G401.6 (cell line): ENCODE results near the gene SLC25A13.

Source experiments
- FAIRE-seq: peaks from 2 replicates; lab custom pipeline; 2012; peaks lifted over from hg19 to GRCh38; lab: Jason Lieb, UNC

SLC25A13 gene

DNA sequence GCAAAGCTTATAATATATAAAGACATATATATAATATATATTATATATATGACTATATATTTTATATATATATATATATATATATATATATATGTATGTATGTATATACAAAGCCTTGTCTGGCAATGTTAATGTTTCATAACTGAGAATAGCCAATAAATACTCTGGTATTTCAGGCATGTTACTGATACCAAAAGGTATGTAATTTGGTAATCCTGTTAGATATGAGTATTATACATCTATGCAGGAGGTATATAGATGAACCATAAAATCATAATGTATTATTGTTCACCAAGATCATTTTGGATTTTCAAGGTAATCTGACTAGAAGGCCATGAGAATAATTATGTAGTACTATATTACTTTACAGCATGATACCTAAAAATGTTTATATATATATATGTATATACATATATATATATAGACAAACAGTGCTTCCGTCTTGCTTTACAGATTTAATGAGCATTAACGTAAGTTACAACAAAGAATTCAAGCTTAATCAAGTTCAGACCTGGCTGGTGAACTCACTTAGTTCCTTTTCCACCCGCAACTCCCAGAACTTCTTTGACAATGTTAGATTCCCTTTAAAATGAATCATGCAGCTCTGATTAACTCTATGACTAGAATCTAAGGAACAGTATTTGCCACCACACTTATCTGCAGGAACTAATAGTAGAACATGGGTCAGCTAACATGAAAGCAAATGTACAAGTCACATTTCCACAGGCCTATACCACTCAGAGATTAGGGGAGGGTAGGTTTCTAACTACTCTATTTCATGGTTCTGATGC lies 82.7 kb downstream of the SLC25A13 start:
- no peak for FAIRE-seq

DNA sequence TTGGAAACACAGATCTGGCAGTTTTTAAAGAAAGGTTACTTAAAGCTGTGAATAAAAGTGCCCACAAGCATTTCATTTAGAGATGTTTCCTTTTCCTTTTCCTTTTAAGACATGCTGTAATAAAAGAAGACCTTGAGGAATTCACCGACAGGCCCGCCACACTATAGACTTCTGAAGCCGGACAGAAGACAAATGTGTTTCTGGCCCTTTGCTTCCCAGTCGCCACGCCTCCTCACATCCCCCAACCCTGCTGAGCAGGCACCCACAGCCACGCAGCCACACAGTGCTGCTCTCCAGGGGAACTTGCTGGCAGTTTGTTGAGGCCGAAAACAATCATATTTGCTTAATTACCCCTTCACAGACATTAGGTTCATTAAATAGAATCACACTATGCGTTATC lies 83.4 kb downstream of the SLC25A13 start:
- FAIRE-seq: no peak

DNA sequence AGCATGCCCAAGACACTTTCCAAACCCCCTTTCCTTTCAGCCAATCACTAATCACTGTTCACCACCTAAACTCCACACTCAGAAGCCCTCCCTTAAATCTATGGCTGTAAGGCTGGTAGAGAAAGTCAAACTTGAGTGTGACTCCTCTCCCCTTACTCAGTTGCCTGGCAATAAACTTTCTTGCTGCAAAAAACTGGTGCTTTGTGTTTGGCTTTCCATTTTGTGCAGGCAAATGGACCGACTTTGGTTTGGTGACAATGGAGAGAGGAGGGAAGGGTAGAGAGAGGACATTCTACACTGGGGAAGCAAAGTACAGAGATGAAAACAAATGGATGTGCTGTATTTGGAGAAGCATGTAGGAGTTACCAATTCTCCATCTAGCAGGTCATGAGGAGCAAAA lies 84.9 kb downstream of the SLC25A13 start:
- no peak for FAIRE-seq

DNA sequence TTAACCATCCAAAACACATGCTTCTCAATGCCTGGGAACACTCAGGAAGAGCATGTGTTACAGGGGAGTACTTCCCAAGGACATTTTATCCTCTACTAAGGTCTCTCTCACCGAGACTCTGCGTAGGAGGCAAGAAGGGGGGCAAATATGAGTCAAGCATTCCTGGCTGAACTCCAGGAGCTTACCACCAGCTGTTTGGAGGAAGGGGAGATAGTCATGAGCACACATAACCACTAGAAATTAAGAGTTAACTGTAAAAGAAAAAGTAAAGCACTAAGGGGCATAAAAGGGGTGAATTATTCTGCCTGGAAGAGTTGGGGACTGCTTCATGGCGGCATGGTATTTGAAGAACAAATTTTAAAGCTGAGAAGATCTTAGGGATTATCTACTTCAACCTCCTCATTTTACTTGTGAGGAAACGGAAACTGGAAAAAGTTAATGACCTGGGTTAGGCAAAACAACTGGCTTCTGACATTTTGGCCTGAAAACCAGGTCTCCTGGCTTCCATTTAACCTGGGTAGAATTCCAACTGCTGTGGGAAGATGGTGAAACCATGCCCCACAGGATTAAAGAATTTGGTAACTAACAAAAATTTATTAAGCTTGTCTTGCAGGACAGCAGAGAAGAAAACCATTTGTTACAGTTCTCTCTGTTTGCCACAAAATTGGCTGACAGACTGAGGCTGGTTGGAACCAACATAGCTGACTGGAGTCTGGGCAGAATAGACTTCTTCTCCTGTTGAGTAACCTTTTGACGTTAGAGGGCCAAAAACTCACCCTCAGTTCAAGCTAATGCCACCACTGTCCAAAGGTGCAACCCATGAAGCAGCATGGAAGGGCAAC lies 85.5 kb downstream of the SLC25A13 start:
- no peak for FAIRE-seq

DNA sequence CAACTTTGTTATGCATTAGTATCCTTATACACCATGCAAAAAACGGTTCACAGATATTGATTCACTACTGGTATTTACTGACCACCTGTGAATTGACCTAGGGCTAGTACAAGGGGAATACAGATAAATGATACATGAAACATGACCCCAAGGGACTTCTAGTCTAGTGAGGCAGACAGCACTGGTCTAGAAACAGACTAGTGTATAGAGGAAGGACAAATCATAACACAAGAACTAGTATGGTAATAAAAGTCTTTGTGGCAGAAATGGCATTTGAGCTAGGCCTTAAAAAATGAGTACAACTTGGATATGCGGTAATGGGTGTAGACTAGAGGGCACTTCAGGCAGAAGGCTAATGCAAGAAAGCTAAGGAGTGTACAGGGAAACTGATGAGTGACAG lies 86.6 kb downstream of the SLC25A13 start:
- FAIRE-seq: no peak

DNA sequence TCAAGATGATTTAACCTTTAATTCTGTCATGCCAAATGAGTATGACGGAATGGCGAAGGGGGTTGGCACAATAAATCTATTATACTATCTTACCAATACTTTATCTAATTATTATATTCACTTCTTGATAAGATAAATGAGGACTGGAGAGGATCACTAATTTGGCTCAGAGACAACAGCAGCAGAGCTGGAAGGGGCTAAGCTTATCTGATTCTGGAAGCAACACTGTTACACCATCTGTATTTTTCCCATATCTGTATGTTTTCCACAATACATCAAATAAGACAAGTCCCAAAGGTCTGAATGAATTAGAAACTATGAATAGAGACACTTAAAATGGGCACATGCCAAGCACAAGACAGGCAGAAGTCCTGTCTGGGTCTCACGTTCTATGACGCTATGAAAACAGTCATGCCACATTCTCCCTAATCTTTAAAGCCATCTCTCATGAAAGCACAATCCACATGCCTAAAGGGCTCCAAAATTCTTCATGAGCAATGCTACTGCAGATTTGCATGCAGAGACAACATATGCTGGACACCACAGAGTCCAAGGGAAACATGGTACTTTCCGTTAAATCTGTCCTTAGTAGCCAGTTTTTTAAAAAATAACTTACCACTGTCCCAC lies 88.3 kb downstream of the SLC25A13 start:
- FAIRE-seq: no peak

DNA sequence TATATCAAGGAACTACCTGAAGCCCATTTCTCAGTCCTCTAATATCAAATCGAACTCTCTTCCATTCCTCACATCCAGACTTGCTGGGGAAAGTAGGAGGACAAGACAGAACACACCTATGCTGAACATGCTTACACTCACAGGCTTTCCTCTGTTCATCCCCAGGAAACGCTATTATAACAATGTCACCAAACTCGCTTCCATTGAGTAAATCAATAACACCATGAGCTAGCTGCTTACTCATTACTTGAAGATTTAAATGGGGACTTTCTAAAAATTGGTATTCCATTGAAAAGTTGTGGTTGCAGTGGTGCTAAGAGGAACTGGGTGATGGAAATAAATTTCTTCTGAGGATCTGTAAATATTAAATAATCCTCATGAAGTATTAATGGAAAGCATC lies 88.8 kb downstream of the SLC25A13 start:
- FAIRE-seq: no peak

DNA sequence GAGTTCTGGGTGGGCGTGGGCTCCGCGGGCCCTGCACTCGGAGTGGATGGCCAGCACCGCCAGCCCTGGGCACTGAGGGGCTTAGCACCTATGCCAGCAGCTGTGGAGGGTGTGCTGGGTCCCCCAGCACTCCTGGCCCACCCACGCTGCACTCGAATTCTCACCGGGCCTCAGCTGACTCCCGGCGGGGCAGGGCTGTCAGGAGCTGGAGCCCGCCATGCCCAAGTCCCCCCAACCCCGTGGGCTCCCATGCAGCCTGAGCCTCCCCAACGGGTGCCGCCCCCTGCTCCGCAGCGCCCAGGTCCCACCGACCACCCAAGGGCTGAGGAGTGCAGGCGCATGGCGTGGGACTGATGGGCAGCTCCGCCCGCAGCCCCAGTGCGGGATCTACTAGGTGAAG lies 93.1 kb downstream of the SLC25A13 start:
- no peak for FAIRE-seq

DNA sequence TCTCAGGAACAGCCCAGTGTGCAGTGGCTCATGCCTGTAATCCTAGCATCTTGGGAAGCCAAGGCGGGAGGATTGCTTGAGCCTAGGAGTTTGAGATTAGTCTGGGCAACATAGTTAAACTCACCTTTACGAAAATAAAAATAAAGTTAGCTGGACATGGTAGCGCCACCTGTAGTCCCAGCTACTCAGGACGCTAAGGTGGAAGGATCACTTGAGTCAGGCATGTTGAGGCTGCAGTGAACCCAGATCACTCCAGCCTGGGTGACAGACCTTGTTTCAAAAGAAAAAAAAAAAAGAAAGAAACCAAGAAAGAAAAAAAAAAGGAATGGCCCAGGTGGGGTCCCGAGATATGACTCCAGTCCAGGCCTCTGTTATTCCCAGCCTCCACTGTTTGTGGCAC lies 96.6 kb downstream of the SLC25A13 start:
- FAIRE-seq: no peak

DNA sequence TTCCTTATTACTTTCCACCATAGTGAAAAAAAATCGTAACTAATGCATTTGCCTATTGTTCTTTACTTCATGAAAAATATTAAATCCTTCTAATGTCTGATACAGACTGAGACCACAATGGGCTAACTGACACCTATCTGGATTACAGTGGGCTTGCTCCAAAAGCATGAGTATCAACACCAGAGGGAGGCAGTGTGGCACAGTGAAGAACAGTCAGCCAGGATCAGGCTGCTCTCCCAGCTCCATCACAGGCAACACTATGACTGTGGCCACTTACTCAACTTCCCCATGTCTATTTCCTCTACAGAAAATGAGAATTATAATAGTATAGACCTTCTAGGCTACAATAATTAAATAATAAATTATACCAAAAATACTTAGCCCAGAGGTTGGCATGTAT lies 97.2 kb downstream of the SLC25A13 start:
- no peak for FAIRE-seq

DNA sequence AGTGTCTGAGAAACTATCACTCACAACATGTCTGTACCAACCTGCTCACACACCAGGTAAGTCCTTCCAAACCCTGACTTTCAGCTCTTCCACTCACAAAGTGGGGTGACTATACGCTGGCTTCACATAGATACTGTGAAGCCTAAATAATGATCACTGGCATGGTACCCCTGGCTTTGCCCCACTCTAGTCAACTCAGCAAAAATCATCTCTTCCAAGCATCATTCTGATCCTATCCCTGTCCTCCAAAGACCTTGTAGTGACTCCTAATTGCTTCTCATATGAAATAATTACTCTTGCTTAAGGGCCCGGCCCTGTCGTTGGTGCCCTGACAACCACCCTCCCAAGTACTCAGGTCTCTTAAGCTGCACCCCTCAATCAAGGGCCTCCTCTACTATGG lies 97.8 kb downstream of the SLC25A13 start:
- no peak for FAIRE-seq

DNA sequence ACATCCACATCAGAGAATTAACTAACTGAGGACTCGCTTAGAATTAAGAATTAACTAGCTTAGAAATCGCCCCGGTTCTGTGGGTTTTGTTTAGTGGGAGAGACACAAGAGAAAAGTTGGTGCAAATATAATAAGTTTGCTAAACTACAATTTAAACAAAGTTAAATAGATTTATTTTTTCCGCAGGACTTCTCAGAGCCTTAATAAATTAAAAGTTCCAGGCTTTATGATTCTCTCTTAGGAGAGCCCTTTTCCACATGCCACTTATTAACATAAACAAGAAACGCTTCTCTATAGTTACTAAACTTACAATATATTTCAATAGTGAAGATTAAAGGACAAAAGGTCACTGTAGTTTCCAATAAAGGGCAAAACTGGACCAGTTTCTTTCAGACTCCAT lies 100.0 kb downstream of the SLC25A13 start:
- no peak for FAIRE-seq

DNA sequence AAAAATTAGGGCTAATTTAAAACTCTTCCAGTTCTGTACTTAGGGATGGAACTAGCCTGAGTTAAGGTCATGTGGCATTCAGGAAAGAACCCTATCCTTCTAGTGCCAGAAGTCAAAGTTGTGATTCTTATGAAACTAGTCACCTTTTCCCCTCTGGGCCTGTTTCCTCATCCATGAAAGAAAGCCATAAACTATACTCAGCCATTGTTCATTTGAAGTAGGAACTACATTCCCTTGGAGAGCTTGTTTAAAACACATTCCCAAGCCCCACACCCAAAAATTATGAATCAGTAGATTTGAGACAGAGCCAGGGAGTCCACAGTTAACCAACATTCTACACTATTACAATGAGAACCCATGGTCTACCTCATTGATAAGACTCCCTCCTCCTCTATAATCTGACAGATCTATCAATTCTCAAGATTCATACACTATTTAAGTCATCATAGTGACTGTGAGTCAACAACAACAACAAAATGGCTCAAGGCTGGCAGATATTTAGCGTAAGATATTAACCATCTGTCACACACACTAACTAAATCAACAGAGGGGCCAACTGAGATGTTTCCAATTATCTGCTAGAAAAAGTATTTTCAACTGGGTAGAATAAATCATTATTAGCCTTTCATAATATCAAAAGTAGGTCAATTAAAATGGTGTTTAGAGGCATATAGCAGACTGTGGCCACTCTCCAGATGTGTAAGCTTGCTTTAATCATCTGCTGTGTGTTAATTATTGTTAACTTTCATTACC lies 102.3 kb downstream of the SLC25A13 start:
- no peak for FAIRE-seq

DNA sequence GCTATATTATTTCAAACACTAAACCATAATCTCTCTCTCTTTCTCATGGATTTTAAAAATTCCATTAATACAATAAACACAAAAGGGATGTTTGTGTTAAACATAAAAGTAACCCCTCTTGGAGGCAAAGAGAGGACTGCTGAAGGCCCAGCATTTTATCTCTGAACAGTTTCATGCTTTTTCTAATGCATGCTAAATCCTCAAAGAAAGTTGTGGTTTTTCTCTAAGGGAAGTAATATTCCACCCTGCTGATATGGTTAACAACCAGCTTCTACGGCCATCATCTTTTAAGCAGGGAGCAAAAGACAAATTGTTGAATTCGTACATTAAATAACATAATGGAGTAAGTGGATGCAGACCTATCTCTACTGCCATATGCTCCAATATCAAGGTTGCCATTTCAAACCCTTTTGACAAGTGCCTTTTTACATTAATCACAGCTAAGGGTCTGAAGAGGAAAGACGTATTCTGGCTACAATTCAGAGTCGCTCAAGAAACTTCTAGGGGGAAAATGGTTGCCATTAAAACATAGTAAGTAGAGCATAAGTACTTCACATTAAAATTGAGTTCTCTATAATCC lies 103.1 kb downstream of the SLC25A13 start:
- no peak for FAIRE-seq

DNA sequence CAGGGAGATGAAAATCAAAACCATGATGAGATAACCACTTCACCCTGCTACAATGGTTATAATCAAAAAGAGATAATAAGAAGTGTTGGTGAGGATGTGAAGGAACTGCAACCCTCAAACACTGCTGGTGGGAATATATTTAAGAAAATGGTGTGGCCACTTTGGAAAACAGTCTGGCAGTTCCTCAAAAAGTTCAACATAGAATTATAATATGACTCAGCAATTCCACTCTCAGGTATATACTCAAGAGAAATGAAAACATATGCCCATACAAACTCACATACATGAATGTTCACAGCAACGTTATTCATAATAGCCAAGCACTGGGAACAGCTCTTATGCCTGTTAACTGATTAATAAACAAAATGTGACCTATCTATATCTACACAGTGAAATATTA lies 104.8 kb downstream of the SLC25A13 start:
- FAIRE-seq: no peak

DNA sequence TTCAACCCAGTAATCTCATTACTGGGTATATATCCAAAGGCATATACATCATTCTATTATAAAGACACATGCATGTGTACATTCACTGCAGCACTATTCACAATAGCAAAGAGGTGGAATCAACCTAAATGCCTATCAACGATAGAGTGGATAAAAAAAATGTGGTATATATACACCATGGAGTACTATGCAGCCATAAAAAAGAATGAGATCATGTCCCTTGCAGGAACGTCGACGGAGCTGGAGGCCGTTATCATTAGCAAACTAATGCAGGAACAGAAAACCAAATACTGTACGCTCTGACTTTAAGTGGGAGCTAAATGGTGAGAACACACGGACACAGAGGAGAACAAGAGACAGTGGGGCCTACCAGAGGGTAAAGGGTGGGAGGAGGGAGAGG lies 105.5 kb downstream of the SLC25A13 start:
- no peak for FAIRE-seq

DNA sequence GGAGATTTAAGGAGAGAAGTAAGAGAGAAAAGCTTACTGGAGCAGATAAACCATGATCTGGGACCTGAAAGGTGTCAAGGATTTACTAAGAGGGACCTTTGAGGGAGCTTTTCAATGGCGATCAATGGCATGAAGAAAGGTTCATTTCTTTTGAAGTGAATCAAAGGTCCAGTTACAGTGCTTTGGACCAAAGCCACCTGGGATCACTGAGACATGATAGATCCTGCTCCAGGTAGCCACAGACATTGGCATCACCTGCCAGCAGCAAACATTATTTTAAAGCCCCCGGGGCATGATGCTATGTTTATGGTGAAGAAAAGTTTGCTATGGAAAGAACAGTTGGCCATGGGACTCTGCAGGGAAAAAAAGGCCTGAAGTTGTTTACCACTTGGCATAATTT lies 109.4 kb downstream of the SLC25A13 start:
- no peak for FAIRE-seq

DNA sequence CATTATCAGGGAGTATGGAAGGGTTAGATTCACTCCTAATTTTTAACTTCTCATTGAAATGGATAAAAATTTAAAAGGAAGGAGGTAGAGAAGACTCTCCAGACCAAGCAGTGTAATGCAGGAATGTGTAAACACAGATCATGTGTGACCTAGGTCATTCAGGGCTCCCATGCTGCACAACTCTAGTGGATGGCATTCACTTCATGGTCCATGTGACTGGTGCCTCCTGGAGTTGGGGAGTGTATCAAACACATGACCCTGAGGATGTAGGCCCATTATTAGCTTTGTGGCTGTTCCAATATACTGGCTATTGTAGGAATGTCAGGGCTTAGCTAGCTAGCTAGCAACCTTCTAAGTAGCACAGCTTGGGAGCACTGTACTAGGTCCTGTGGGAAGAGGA lies 109.9 kb downstream of the SLC25A13 start:
- FAIRE-seq: no peak

DNA sequence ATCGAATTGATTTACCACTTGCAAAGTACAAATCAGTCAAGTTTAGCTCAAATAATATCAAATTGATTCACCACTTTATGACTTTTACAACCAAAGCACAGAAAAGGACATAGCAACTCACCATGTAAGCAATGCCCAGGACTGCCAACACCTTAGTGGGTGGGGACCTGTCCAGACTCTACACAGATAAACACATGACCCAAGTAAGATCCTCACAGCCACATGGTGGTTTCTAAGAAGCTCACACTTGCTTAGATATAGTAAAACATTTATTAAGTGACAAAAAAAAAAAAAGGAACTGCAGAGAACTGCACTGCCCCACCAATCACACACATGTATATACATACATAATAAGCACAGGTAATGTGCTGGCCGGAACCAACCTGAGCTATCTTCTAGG lies 116.2 kb downstream of the SLC25A13 start:
- FAIRE-seq: no peak

DNA sequence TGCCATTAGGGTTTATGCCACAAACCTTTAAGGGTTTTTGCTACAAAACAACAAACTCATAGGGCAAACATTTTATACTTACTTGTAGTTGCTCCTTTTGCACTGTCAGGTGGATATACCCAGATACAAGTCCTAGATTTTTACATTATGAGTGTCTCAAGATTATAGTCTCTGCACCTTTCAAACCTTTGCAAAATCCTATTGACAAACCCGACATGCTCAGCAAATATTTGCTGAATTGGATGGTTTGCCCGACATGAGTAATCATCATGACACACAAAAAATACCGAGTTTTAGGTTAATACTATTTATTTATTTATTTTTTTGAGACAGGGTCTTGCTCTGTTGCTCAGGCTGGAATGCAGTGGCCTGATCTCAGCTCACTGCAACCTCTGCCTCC lies 117.3 kb downstream of the SLC25A13 start:
- FAIRE-seq: no peak

DNA sequence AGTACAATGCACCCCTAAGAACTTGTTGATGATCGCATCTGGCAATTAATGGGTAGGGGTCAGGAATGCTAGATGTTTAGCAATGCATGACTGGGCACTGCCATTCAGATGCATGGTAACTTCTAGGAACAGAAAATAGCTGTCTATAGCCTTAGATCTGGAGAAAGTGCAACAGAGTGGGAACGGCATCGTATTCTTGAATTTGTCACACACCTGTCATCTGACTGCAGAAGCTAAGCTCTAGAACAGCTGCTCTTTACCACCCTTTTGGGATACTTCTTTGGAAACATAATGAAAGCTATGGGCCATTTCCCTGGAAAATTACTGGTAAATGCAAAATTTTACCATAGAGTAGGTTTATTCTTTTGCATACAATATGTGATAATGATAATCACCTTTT lies 118.1 kb downstream of the SLC25A13 start:
- FAIRE-seq: no peak

DNA sequence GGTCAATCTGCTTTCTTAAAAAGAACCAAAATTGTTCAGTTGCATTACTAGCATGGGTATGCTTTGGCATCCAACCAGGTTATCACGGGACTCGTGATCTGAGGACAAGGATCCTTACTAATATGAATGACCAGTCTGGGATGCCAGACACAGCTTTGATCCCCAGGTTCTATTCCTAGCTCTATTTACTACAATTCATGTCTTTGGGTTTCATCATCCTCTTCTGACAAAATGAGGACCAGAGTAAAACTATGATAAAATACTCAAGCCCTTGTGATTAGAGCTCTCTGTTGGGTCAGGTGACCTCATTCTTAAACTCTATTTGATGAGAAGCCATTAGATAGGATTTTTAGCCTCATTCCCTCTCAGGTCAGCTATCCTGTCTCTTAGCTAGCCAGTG lies 119.8 kb downstream of the SLC25A13 start:
- no peak for FAIRE-seq
